ENCODE results near the gene IL17RC.
A peak's percentile ranks its signal among the peaks of the same experiment; 100 is the strongest.

IL17RC gene

GRCh38 chr3:9902372-9903237 lies 14.3 kb upstream of the IL17RC start, which contains the start of gene IL17RE:
Gene IL17RE (plus strand): TSS chr3:9902848. CDS start chr3:9902933, 85 bp downstream.
- Histone ChIP-seq H3K36me3 (ENCODE audit: insufficient read depth, low read length) (no peaks in the 10 kb centered on the region), H3K4me1 (ENCODE audit: insufficient read depth, low read length) (peaks cover 18% of the 10 kb centered on the region), H3K9ac (ENCODE audit: low read depth, low read length) (peak within 1 kb of the TSS; percentile 19; the same call in 1 of the 2 replicates), H3K9me3 (ENCODE audit: control insufficient read depth, insufficient read depth, low read length) (no peaks in the 10 kb centered on the region)

DNA sequence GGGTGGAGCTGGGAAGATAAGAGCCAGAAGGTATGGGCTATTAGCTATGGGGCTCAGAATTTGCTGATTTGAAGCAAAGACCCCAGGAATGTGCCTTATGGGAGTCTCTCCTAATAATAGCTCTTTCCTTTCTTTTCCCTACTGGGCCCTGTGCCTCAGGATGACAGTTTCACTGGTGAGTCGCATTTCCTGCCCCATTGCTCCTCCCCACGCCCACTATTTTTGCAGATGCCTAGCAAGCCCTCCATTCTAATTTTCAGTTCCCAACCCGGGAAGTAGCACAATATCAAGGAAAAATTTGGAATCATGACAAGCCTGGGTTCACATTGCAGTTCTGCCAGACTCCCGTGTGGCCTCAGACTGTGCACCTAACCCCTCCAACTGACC lies 13.7 kb upstream of the IL17RC start:
- peak overlapping the region; percentile 19; the same call in 1 of the 2 replicates for H3K9ac ChIP-seq (ENCODE audit: low read depth, low read length)

DNA sequence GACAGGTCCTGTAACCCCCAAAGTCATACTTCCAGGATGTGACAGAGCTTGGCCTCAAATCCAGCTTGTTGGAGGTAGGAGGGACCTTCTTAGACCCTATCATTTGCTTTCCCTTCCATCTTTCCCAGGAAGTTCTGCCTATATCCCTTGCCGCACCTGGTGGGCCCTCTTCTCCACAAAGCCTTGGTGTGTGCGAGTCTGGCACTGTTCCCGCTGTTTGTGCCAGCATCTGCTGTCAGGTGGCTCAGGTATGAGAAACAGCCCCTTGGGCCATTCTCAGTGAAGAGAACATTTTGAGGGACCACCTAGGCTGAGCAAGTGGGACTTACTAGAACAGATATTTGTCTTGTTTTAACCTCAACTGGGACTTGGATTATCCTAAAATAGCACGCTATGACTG lies 13.0 kb upstream of the IL17RC start:
- peaks cover 18% of the 10 kb centered on the region for H3K4me1 ChIP-seq (ENCODE audit: insufficient read depth, low read length)
- H3K9me3 ChIP-seq (ENCODE audit: control insufficient read depth, insufficient read depth, low read length) = no peaks in the 10 kb centered on the region
- H3K36me3 ChIP-seq (ENCODE audit: insufficient read depth, low read length) = no peaks in the 10 kb centered on the region
- 0 out of 2 replicates have a peak overlapping the region, but pooled peaks have one; percentile 6 for H3K9ac ChIP-seq (ENCODE audit: low read depth, low read length)

More for the DNA sequence above, 13.7 kb upstream of the IL17RC start:
- Histone ChIP-seq H3K9me3 (ENCODE audit: control insufficient read depth, insufficient read depth, low read length) (no peaks in the 10 kb centered on the region), H3K4me1 (ENCODE audit: insufficient read depth, low read length) (peaks cover 18% of the 10 kb centered on the region), H3K36me3 (ENCODE audit: insufficient read depth, low read length) (no peaks in the 10 kb centered on the region)

DNA sequence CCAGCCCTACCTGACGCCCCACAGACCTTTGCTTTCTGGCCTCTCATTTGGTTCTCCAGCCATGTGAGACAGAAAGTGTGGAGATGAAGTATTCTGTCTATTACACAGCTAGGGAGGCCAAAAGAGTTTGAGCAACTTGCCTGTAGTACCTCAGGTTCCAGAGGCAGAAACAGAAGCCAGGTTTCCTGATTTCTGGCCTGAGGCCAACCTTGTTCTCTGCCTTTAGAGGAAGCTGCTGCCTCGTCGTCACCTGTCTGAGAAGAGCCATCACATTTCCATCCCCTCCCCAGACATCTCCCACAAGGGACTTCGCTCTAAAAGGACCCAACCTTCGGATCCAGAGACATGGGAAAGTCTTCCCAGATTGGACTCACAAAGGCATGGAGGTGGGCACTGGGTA lies 10.4 kb upstream of the IL17RC start:
- Histone ChIP-seq H3K4me1 (ENCODE audit: insufficient read depth, low read length) (peaks cover 18% of the 10 kb centered on the region), H3K9me3 (ENCODE audit: control insufficient read depth, insufficient read depth, low read length) (no peaks in the 10 kb centered on the region), H3K36me3 (ENCODE audit: insufficient read depth, low read length) (no peaks in the 10 kb centered on the region), H3K9ac (ENCODE audit: low read depth, low read length) (no peak overlapping the region)

DNA sequence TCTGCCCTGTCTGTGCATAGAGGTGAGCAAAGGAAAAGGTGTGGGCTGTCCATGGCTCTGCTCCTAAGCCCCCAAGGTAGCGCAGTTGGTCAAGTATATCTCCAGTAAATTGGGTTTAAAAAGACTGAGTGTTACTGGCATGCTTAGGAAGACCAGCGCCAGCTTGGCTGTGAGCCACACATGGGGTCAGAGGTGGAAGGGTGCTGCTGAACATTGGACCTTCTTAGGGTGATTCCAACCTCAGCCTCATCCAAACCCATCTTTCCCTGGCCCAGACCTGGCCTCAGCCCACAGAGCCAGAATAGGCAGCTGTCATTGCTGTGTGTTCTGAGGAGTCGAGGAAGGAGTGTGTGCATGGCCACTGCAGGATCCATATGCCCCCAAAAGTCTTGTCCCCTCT lies 8.6 kb upstream of the IL17RC start:
- H3K9ac ChIP-seq (ENCODE audit: low read depth, low read length) = no peak overlapping the region
- H3K9me3 ChIP-seq (ENCODE audit: control insufficient read depth, insufficient read depth, low read length) = no peaks in the 10 kb centered on the region
- H3K36me3 ChIP-seq (ENCODE audit: insufficient read depth, low read length) = no peaks in the 10 kb centered on the region
- peaks cover 4% of the 10 kb centered on the region for H3K4me1 ChIP-seq (ENCODE audit: insufficient read depth, low read length)

DNA sequence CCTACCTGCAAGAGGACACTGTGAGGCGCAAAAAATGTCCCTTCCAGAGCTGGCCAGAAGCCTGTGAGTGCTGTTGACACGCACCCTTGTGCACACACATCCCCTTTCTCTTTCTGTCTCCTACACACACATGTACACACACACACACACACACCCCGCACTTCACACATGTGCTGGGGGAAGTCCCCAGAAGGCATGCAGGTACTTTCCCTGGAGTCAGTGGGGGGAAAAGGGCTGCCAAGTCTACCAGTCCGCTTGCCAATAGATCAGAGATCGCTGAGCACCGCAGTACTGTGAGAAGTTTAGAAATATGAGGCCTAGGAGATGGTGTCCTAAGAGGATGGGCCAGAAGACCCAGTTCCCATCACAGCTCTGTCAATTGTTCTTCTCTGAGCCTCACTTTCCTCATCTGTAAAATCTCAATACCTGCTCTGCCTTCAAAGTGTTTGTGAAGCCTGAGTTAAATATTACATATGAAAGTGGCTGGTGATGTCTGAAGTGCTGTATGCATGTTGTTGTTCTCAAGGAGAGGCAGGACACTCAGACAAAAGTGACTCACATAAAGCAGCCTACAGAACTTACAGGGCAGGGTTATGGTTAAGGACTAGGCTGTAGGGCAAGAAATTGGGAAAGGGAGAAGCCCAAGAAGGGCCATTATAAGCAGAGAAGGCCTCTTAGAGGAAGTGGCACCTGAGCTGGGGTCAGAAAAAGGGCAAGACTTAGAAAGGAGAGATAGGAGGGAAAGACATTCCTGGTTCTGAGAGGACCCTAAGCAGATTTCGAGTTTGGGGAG lies 7.5 kb upstream of the IL17RC start:
- H3K4me1 ChIP-seq (ENCODE audit: insufficient read depth, low read length) = no peaks in the 10 kb centered on the region
- no peaks in the 10 kb centered on the region for H3K9me3 ChIP-seq (ENCODE audit: control insufficient read depth, insufficient read depth, low read length)
- H3K9ac ChIP-seq (ENCODE audit: low read depth, low read length) = no peak overlapping the region
- no peaks in the 10 kb centered on the region for H3K36me3 ChIP-seq (ENCODE audit: insufficient read depth, low read length)

GRCh38 chr3:9911863-9912262 lies 5.0 kb upstream of the IL17RC start:
- no peaks in the 10 kb centered on the region for H3K9me3 ChIP-seq (ENCODE audit: control insufficient read depth, insufficient read depth, low read length)
- peaks cover 5% of the 10 kb centered on the region; the same call in 1 of the 2 replicates for H3K4me1 ChIP-seq (ENCODE audit: insufficient read depth, low read length)
- H3K9ac ChIP-seq (ENCODE audit: low read depth, low read length) = no peak overlapping the region
- no peaks in the 10 kb centered on the region for H3K36me3 ChIP-seq (ENCODE audit: insufficient read depth, low read length)

DNA sequence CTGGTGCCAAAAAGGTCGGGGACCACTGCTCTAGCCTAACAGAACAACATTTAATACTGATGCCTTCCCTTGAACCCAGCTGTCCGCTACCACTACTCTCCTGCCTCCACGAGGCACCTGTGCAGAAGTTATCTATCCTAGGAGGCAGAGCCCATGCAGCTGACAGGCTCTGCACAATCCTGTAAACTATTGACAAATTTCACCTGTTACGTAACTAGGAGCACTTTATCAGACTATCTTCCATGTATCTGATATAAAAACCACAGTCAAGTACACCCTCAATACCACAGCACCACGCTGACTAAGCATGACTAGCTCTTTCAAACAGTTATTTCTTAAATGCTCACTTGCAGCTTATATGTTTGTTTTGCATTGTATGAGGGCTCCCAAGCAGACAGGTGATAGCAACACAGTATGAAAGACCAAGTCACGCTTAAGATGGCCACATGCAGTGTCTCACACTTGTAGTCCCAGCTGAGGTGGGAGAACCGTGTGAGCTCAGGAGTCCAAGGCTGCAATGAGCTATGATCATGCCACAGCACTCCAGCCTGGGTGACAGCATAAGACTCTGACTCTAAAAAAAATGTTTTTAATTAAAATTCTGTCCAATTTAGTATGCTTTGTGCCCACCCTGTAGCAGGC lies 4.5 kb upstream of the IL17RC start:
- Histone ChIP-seq H3K9ac (ENCODE audit: low read depth, low read length) (no peak overlapping the region), H3K9me3 (ENCODE audit: control insufficient read depth, insufficient read depth, low read length) (no peaks in the 10 kb centered on the region), H3K36me3 (ENCODE audit: insufficient read depth, low read length) (no peaks in the 10 kb centered on the region), H3K4me1 (ENCODE audit: insufficient read depth, low read length) (peaks cover 5% of the 10 kb centered on the region; the same call in 1 of the 2 replicates)

DNA sequence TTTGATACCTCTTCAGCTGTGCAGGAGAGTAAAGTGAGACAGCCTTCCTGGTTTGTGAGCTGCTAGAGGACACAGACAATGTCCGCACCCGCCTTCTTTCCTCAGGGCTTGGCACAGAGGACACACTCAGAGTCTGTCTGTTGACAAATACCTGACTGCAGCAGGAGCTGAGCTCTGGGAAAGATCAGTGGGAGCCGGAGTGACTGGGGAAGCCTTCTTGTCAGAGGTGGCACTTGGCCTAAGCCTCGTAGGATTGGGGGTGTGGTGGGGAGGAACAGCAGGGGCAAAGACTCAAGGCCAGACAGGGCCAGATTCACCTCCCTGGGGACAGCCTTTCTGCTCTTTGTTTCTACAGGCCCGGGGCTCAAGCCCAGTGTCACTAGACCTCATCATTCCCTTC lies 3.3 kb upstream of the IL17RC start:
- H3K4me1 ChIP-seq (ENCODE audit: insufficient read depth, low read length) = peaks cover 5% of the 10 kb centered on the region; the same call in 1 of the 2 replicates
- H3K9me3 ChIP-seq (ENCODE audit: control insufficient read depth, insufficient read depth, low read length) = no peaks in the 10 kb centered on the region
- no peak overlapping the region for H3K9ac ChIP-seq (ENCODE audit: low read depth, low read length)
- no peaks in the 10 kb centered on the region for H3K36me3 ChIP-seq (ENCODE audit: insufficient read depth, low read length)

DNA sequence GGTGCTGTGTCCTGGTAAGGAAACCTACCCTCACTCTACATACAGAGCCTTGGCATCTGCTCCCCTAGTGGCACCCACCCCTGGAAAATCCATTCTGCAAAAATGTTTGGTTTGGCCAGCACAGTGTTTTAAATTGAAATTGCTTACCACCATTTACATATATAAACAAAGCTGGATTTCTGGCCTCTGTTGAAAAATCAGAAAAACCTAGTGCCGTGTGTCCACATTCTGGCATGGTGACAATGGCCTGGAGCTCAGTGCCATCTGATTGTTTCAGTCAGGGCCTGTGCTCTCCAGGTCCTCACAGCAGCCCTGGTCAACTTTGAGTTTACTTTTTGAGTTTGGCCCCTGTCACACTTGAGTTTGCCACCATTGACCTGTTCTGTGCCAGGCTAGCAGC lies 2.9 kb upstream of the IL17RC start:
- Histone ChIP-seq H3K36me3 (ENCODE audit: insufficient read depth, low read length) (no peaks in the 10 kb centered on the region), H3K4me1 (ENCODE audit: insufficient read depth, low read length) (peaks cover 5% of the 10 kb centered on the region; the same call in 1 of the 2 replicates), H3K9me3 (ENCODE audit: control insufficient read depth, insufficient read depth, low read length) (no peaks in the 10 kb centered on the region), H3K9ac (ENCODE audit: low read depth, low read length) (no peak overlapping the region)

DNA sequence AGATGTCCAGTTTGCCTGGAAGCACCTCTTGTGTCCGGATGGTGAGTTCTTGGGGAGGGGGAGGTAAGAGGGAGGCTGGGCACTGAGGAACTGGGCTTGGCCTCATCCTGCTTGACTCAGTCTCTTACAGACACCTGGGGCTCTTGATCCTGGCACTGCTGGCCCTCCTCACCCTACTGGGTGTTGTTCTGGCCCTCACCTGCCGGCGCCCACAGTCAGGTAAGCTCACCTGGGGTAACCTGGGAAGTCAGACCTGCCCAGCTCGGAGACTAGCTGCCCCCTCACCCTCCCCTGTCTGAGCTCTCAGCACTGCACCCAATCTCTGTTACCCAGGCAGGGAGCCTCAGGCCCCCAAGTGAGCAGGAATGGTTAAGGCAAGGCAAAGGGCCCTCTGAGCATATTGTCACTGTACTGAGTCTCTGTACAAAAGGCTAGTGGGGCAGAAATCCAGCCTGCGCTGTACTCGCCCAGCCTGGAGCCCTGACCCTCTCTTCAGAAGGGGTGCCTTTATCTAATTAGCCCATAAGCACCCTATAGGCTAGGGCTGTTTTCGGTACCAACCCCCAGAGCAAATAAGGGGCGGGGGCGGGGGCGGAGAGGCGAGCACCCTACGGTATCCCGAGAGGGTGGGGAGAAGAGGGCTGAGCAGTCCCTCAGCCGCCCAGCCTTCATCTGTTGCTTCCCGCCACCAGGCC lies 2.2 kb upstream of the IL17RC start:
- Histone ChIP-seq H3K4me1 (ENCODE audit: insufficient read depth, low read length) (peaks cover 5% of the 10 kb centered on the region; the same call in 1 of the 2 replicates), H3K9ac (ENCODE audit: low read depth, low read length) (peak overlapping the region; percentile 62; the same call in 1 of the 2 replicates), H3K36me3 (ENCODE audit: insufficient read depth, low read length) (no peaks in the 10 kb centered on the region), H3K9me3 (ENCODE audit: control insufficient read depth, insufficient read depth, low read length) (no peaks in the 10 kb centered on the region)

- Histone ChIP-seq H3K9ac (ENCODE audit: low read depth, low read length) (peak overlapping the region; percentile 62), H3K9me3 (ENCODE audit: control insufficient read depth, insufficient read depth, low read length) (no peaks in the 10 kb centered on the region), H3K36me3 (ENCODE audit: insufficient read depth, low read length) (no peaks in the 10 kb centered on the region), H3K4me1 (ENCODE audit: insufficient read depth, low read length) (peaks cover 5% of the 10 kb centered on the region; the same call in 1 of the 2 replicates)
Observed at GRCh38 chr3:9915254-9916141, 1.4 kb upstream of the IL17RC start.

DNA sequence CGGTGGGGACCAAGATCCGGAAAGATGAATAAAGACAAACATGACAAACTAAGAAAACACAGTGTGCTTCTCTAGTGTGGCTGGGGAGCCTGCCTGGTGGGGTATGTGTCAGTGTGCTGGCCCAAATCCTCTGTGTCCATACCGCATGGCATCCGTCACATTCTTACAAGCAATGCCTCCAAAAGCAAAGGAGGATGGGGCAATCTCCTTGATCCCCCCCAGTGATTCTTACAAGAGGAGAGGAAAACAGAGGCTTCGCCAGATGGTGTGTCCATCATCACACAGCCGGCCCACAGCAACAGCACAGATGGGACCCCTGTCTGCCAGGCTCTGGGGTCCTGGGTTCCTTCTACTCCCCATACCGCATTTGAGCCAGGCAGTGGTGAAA lies 558 bp upstream of the IL17RC start:
- no peaks in the 10 kb centered on the region for H3K9me3 ChIP-seq (ENCODE audit: control insufficient read depth, insufficient read depth, low read length)
- H3K4me1 ChIP-seq (ENCODE audit: insufficient read depth, low read length) = peaks cover 5% of the 10 kb centered on the region; the same call in 1 of the 2 replicates
- no peaks in the 10 kb centered on the region for H3K36me3 ChIP-seq (ENCODE audit: insufficient read depth, low read length)
- peak overlapping the region; percentile 42 for H3K9ac ChIP-seq (ENCODE audit: low read depth, low read length)
